Hepatocyte (in vitro differentiated cells): ENCODE results near the gene CARM1. TPM values are rescaled to one million over a fixed set of nuclear protein-coding genes. Genes with fewer than 3 reads are reported as not detected.

ENCODE experiments used
- DNase-seq: peaks from one replicate; pipeline ENCODE4 v3.0.0-alpha.2; 2016; ENCODE audit warnings: low spot score
- H2AFZ ChIP-seq: fragments of 200-600 bp; sonication (generic); 2 replicates; pipeline ENCODE4 v1.6.0; 2016; ENCODE audit warnings: antibody characterized with exemption, mild to moderate bottlenecking
- H3K27ac ChIP-seq: fragments of 200-600 bp; sonication (generic); 2 replicates; pipeline ENCODE4 v1.5.1; 2016; ENCODE audit warnings: mild to moderate bottlenecking
- H3K27me3 ChIP-seq: fragments of 200-600 bp; sonication (generic); 2 replicates; pipeline ENCODE4 v1.6.1; 2016
- H3K36me3 ChIP-seq: fragments of 200-600 bp; sonication (generic); replicated peaks from 2 replicates; pipeline ENCODE4 v1.5.1; 2016; ENCODE audit warnings: low read depth; ENCODE audit not compliant: insufficient read depth
- H3K4me1 ChIP-seq: fragments of 200-600 bp; sonication (generic); 2 replicates; pipeline ENCODE4 v1.5.1; 2016; ENCODE audit warnings: mild to moderate bottlenecking, moderate library complexity; ENCODE audit not compliant: insufficient read depth
- H3K4me2 ChIP-seq: fragments of 200-600 bp; sonication (generic); 2 replicates; pipeline ENCODE4 v1.6.0; 2016
- H3K4me3 ChIP-seq: fragments of 200-600 bp; sonication (generic); 2 replicates; pipeline ENCODE4 v1.5.1; 2016; ENCODE audit warnings: mild to moderate bottlenecking
- H3K79me2 ChIP-seq: fragments of 200-600 bp; sonication (generic); 2 replicates; pipeline ENCODE4 v1.6.0; 2017; ENCODE audit warnings: mild to moderate bottlenecking
- H3K9me2 ChIP-seq: fragments of 200-600 bp; sonication (generic); replicated peaks from 2 replicates; pipeline ENCODE4 v1.6.0; 2017; ENCODE audit warnings: mild to moderate bottlenecking; ENCODE audit not compliant: insufficient read depth
- H3K9me3 ChIP-seq: fragments of 200-600 bp; sonication (generic); 2 replicates; pipeline ENCODE4 v1.5.1; 2016; ENCODE audit warnings: low read depth, mild to moderate bottlenecking
- H4K20me1 ChIP-seq: fragments of 200-600 bp; sonication (generic); 2 replicates; pipeline ENCODE4 v1.6.0; 2016; ENCODE audit warnings: mild to moderate bottlenecking; ENCODE audit not compliant: insufficient read depth, poor library complexity, severe bottlenecking
- EZH2 ChIP-seq: fragments of 200-600 bp; sonication (generic); IDR thresholded peaks from 2 replicates; pipeline ENCODE4 v1.6.1; 2016; ENCODE audit warnings: antibody characterized with exemption, mild to moderate bottlenecking, borderline replicate concordance
- EZH2phosphoT487 ChIP-seq: fragments of 200-600 bp; sonication (generic); IDR thresholded peaks from one replicate; pipeline ENCODE4 v1.6.1; 2018; ENCODE audit warnings: antibody characterized with exemption, mild to moderate bottlenecking, low read depth, moderate library complexity; ENCODE audit not compliant: unreplicated experiment, severe bottlenecking
- WGBS: methylation state at CpG from one replicate; pipeline ENCODE4 v1.1.6; 2016; ENCODE audit warnings: low lambda C conversion rate; ENCODE audit errors: missing lambda C conversion rate; 5-methylcytosine and 5-hydroxymethylcytosine counted together
- polyA plus RNA-seq: library from polyadenylated mRNA; unstranded; fragments of >200 nt; fragmentation: Nextera tagmentation; extraction: Ambion mirVana; gene quantifications from 2 replicates; pipeline ENCODE4 v1.2.1, GENCODE V29; 2016
- total RNA-seq: library from RNA; depleted of rRNA; stranded (reverse); fragments of >200 nt; gene quantifications from 2 replicates; pipeline ENCODE4 v1.2.3, GENCODE V29; 2014
- TF ChIP-seq, protein P1 (sequence below): fragments of 200-600 bp; sonication (generic); IDR thresholded peaks from 2 replicates; pipeline ENCODE4 v1.5.1; 2016; ENCODE audit warnings: antibody characterized with exemption, mild to moderate bottlenecking; ENCODE audit not compliant: poor library complexity

Gene CARM1
- total and polyA plus RNA-seq, 2 experiments from 2014 or later = 34.3 to 45.7 TPM

DNA sequence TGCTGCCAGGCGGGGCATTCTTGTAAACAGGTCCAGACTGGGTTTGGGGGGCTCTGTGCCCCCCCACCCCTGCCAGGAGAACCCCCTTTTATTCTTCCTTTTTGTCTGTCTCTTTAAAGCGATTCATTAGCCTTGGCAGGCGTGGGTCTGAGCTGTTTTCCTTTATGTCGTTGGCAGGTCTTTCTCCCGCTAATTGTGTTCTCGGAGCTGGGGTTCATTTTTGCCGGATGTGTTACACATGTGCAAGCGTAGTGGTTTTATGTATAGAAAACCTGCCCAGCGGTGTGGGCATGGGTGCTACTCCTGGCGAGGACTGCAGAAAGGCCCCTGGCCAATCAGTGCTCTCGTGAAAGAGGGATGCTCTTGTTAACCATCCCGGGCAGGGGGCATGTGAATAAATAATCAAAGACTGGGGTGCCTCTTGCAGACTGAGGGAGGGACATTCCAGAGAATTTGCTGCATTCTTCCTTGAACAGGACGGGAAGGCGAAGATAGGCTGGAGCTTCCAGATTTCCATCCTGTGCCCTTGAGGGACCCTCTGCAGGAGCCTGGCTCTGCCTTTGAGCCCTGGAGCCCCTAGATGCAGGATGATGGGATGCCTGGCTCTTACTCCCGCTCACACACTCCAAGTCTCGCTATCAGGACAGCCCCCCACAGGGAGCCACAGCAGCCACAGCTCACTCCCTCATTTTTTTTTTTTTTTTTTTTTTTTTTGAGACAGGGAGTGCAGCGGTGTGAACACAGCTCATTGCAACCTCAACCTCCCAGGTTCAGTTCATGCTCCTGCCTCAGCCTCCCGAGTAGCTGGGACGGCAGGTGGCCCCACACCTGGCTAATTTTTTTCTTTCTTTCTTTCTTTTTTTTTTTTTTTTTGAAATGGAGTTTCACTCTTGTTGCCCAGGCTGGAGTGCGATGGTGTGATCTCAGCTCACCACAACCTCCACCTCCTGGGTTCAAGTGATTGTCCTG is 14.1 kb downstream of the CARM1 start:
- Histone ChIP-seq H2AFZ (no peak overlapping the region), H3K36me3 (no peaks in the 10 kb centered on the region), H3K9me2 (no peaks in the 10 kb centered on the region), H3K27me3 (no peaks in the 10 kb centered on the region), H4K20me1 (peaks cover 29% of the 10 kb centered on the region), H3K9me3 (no peaks in the 10 kb centered on the region), H3K4me1 (peaks cover 23% of the 10 kb centered on the region), H3K4me3 (no peak overlapping the region), H3K79me2 (peaks cover 96% of the 10 kb centered on the region), H3K4me2 (peak overlapping the region; percentile 44), H3K27ac (peak overlapping the region; percentile 69)
- no peak for TF ChIP-seq EZH2phosphoT487
- TF ChIP-seq, protein P1, sequence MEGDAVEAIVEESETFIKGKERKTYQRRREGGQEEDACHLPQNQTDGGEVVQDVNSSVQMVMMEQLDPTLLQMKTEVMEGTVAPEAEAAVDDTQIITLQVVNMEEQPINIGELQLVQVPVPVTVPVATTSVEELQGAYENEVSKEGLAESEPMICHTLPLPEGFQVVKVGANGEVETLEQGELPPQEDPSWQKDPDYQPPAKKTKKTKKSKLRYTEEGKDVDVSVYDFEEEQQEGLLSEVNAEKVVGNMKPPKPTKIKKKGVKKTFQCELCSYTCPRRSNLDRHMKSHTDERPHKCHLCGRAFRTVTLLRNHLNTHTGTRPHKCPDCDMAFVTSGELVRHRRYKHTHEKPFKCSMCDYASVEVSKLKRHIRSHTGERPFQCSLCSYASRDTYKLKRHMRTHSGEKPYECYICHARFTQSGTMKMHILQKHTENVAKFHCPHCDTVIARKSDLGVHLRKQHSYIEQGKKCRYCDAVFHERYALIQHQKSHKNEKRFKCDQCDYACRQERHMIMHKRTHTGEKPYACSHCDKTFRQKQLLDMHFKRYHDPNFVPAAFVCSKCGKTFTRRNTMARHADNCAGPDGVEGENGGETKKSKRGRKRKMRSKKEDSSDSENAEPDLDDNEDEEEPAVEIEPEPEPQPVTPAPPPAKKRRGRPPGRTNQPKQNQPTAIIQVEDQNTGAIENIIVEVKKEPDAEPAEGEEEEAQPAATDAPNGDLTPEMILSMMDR = no peak
- TF ChIP-seq EZH2 = no peak
- WGBS = 76% methylated on average over 20 of the region's 20 CpGs
- peak; percentile 6 for DNase-seq

DNA sequence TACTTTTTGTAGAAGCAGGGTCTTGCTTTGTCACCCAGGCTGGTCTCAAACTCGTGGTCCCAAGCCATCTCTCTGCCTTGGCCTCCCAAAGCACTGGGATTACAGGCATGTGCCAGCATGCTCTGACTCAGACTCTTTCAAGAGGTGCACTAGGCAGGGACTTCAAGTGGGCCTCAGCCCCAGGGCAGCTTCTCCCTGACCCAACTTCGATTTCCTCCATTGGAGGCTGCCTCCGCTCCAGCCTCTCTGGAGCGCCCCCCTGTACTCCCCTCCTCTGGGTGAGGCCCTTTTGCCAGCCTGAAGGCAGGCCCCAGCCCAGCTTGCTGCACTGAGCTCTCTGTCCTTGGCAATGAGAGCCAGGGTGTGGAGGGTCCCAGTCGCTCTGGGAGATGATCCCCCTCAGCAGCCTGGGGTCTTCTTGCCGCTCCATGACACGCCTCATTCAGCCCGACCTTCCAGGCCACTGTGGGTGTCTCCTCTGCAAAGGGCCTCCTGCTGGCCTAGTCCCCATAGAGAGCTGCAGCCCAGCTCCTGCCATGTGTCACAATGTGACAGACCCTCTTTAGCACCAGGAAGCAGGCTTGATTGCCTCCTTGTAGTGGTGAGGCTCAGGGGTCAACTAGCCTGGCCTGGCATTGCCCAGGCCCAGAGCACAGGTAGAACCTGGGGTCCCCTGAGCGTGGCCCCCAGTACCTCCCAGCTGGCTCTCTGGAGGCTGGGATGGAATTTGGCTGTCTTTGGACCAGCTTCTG is 16.4 kb downstream of the CARM1 start:
- Histone ChIP-seq H3K9me2 (no peaks in the 10 kb centered on the region), H3K9me3 (no peaks in the 10 kb centered on the region), H3K4me2 (peak overlapping the region; percentile 20), H3K27ac (peak overlapping the region; percentile 43), H4K20me1 (peaks cover 33% of the 10 kb centered on the region), H2AFZ (no peak overlapping the region), H3K36me3 (no peaks in the 10 kb centered on the region), H3K79me2 (peaks cover 95% of the 10 kb centered on the region), H3K27me3 (no peaks in the 10 kb centered on the region), H3K4me1 (peaks cover 32% of the 10 kb centered on the region), H3K4me3 (no peak overlapping the region)
- TF ChIP-seq, protein P1 = no peak
- TF ChIP-seq EZH2 (no peak), EZH2phosphoT487 (no peak)
- no peak for DNase-seq
- 89% methylated on average over 9 of the region's 9 CpGs for WGBS

DNA sequence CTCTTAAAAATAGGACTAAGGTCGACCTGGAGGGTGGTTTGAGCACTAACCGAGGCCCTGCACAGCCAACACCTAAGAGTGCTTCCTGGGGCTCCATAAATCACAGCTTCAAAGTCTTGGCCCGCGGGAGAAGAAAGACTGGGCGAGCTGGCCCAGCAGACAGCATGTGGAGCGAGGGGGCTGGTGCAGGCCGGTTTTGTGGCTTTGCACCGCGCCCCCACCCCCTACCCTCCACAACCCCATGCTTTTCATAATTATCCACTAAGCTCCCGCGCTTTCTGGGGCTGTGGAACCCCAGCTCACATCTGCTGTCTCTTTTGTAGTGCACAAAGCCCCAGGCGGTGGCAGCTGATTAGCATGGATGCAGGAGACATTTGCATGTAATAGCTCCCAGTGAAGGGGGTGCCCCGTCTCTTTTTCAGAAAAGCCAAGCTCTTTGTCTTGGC is 17.1 kb downstream of the CARM1 start:
- H3K27me3 ChIP-seq = no peaks in the 10 kb centered on the region
- peak overlapping the region; percentile 20 for H3K4me2 ChIP-seq
- H3K9me3 ChIP-seq = no peaks in the 10 kb centered on the region
- H3K4me1 ChIP-seq = peaks cover 32% of the 10 kb centered on the region
- peaks cover 37% of the 10 kb centered on the region for H4K20me1 ChIP-seq
- no peak overlapping the region for H3K4me3 ChIP-seq
- H3K36me3 ChIP-seq = no peaks in the 10 kb centered on the region
- no peaks in the 10 kb centered on the region for H3K9me2 ChIP-seq
- peaks cover 95% of the 10 kb centered on the region for H3K79me2 ChIP-seq
- DNase-seq = no peak
- WGBS = 43% methylated on average over 13 of the region's 13 CpGs
- TF ChIP-seq EZH2phosphoT487 (no peak), EZH2 (no peak)
- TF ChIP-seq, protein P1 = no peak
- peak overlapping the region; percentile 52 for H3K27ac ChIP-seq
- H2AFZ ChIP-seq = no peak overlapping the region
